HG03135 (cell line): Measurements from ENCODE around the gene POFUT2.
"Not testable (repeated sequence)": the region's sequence is repeated elsewhere in the genome, so short reads cannot be mapped to it uniquely, and the experiment has no call there.

Source experiments
- ATAC-seq: cut with Tn5 transposase; IDR thresholded peaks from one replicate; pipeline ENCODE4 v1.9.1; 2021; ENCODE audit warnings: mild to moderate bottlenecking, moderate library complexity; ENCODE audit not compliant: unreplicated experiment

The POFUT2 gene

GRCh38 chr21:45313015-45313414, 25.3 kb upstream of the POFUT2 start:
- ATAC-seq: no peak

- no peak for ATAC-seq
Measured at GRCh38 chr21:45312296-45312695, 24.6 kb upstream of the POFUT2 start.

DNA sequence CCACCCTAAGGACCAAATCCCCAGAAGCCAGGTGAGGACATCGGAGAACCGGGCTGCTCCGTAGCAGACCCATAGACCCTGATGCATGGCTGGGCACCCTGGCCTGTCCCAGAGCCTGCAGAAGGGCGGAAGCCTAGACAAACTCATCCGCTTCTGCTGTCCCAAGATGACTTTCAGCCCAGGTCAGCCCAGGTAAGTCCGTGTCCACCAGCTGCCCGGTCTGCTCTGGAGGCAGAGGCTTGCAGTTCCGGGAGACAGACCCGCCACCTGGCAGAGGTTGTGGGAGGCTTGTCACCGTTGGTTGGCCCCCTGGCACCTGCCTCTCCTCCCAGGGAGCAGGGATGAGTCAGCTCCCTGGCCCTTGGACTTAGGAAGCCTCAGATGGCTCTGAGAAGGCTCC, 22.8 kb upstream of the POFUT2 start:
- ATAC-seq: no peak

DNA sequence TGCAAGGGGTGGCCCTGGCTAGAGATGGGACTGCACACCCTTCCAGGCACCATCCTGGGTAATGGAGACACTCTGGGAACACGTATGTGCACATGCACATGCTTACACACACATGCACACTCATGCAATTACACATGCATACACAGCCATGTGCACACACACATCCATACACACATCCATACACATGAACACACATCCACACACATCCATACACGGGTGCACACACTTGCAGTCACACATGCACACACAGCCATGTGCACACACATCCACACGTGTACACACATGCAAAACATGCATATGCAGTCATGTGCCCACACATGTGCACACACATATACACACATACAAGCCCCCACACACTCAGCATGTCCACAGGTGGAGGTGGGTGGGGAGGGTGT, 22.3 kb upstream of the POFUT2 start:
- no peak for ATAC-seq

DNA sequence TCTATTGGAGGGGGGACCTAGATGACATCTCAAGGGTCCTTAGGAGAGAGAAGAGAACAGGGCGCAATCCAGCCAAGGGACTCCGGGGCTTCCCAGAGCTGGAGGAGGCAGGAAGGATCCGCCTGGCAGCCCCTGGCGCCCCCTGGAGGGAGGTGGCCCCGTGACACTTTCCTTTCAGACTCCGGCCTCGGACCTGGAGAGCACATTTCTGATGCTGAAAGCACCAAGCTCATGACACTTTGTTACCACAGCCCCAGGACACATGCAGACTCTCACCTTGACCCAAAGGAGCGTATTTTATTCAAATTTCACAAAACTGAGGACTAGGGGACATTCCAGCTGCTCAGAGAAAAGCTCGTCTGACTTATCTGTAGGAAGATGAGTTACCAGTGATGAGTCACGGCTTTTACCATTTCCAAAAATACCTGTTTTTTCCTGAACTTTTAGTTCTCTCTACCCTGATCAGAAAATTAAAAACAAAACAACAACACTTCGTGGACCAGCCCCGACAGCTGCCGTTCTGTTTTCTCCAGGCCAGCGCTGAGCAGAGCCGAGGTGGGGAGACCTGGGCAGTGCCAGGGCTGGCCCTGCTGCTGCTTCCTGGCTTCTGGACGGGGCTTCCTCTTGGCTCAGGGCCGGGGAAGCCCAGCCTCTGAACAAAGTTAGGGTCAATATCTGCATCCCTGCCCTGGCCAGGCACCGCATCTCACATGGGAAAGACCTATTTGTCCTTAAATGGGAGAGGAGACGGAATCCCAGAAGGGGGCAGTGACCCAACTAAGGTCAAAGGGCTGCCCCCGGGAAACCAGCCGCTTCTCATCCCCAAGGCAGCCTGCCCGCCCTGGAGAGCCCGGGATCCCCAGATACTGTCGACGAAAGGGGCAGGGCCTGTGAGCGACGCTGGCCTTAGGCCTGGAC, 21.6 kb upstream of the POFUT2 start:
- ATAC-seq: no peak

GRCh38 chr21:45308194-45309068, 20.7 kb upstream of the POFUT2 start:
- no peak for ATAC-seq

DNA sequence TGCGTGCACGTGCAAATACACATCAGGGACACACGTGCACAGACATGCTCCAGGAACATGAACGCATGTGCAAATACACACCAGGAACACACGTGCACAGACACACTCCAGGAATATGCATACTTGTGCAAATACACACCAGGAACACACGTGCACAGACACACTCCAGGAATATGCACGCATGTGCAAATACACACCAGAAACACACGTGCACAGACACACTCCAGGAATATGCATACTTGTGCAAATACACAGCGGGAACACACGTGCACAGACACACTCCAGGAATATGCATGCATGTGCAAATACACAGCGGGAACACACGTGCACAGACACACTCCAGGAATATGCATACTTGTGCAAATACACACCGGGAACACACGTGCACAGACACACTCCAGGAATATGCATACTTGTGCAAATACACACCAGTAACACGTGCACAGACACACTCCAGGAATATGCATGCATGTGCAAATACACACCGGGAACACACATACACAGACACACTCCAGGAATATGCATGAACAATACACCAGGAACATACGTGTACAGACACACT, 20.0 kb upstream of the POFUT2 start:
- not testable (repeated sequence) for ATAC-seq

DNA sequence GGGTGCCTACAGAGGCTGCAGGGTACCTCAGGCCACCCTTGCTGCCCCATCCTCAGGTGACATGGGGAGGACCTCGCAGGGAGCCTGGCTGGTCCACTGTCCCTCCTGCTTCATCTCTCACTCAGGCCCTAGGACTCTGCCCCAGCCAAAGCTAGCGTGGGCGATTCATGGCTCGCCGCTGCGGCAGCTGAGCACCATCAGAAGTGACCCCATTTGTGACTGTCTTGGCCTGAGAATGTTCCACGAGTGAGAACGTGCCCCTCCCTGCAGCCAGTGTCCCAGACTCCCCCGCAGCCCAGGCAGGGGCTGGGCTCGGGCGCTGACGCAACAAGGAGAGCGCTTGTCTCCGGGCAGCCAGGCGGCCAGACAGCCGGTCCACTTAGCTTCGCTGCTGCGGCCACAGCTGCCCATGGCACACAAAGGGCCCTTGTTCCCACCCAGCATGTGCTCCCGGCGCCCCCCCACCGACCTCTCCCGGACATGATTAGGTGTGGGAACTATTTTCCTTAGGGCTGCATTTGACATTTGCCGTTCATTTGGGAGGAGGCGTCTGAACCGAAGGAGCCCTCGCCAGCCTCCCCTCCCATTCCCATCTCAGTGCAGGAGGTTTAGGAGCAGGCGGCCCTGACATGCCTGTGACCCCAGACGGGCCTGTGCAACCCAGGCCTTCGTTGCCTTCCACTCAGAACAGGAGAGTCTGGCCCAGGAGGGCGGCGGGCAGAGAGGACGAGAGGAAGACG, 19.3 kb upstream of the POFUT2 start:
- no peak for ATAC-seq

- ATAC-seq: no peak
Measured at GRCh38 chr21:45306453-45306831, 18.7 kb upstream of the POFUT2 start.

GRCh38 chr21:45305836-45306235, 18.1 kb upstream of the POFUT2 start:
- no peak for ATAC-seq

DNA sequence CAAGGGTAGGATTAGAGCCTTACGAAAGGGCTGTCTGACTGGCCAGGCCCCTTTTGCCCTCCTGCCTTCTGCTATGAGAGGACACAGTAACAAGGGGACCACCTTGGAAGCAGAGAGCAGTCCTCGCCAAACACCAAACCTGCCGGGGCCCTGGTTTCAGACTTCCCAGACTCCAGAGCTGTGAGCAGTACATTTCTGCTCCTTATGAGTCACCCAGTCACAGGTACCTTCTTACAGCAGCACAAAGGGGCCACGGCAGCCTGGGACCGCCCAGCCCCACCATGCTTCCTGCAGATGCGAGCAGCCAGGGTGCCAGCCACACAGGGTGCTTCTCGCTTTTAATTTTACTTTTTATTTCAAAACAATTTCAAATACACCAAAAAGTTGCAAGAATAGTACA, 17.2 kb upstream of the POFUT2 start:
- ATAC-seq: no peak

DNA sequence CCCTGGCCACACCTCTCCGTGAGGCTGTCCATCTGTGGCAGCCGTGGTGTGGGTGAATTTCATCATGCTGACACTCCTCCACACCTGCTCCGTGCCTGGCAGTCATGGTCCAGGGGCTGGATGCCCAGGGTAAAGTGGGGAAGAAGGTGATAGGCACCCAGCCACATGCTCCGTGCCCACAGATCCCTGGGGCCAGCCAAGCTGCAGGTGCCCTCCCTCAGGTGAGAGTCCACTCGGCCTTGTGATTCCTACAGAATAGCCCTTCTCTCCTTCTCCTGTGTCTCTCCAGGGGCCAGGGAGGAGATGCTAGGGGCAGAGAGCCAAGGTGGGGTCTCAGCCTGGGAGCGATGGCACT, 16.8 kb upstream of the POFUT2 start:
- no peak for ATAC-seq

- no peak for ATAC-seq
Measured at GRCh38 chr21:45303751-45304475, 16.2 kb upstream of the POFUT2 start.

- ATAC-seq: no peak
Measured at GRCh38 chr21:45303091-45303615, 15.5 kb upstream of the POFUT2 start.

- no peak for ATAC-seq
Measured at GRCh38 chr21:45302082-45303061, 14.7 kb upstream of the POFUT2 start.

GRCh38 chr21:45301521-45302081, 13.9 kb upstream of the POFUT2 start:
- ATAC-seq: no peak

GRCh38 chr21:45300786-45301520, 13.3 kb upstream of the POFUT2 start:
- no peak for ATAC-seq
